Measurements from ENCODE around the gene DYNC2LI1. TPM values are rescaled to one million over a fixed set of nuclear protein-coding genes. Genes with fewer than 3 reads are reported as not detected.

Gene DYNC2LI1
- total and polyA plus RNA-seq, 2 donors from 2014 or later = 41.5 to 54.4 TPM

- H3K36me3 ChIP-seq (ENCODE audit: control insufficient read depth in 2 of 3, insufficient read depth in 3 of 3, low read length in 3 of 3) = peaks cover 0 to 7% (median 0%) of the 10 kb centered on the region in 3 donors
- no peak overlapping the region for H3K9ac ChIP-seq (ENCODE audit: low read length in 3 of 3)
- no peaks in the 10 kb centered on the region for H3K27me3 ChIP-seq (ENCODE audit: control insufficient read depth, insufficient read depth, low read length)
- no peak for FAIRE-seq
- no peak overlapping the region for H3K27ac ChIP-seq (ENCODE audit: low read depth in 2 of 2, low read length in 2 of 2)
- H3K4me3 ChIP-seq (ENCODE audit: low read length in 3 of 3) = no peak overlapping the region
- intact Hi-C loops (cut with DNase I) = no loop called here
- no peaks in the 10 kb centered on the region for H3K9me3 ChIP-seq (ENCODE audit: control insufficient read depth in 2 of 3, insufficient read depth in 1 of 3, low read length in 3 of 3)
- peaks cover 5 to 11% (median 7%) of the 10 kb centered on the region in 3 donors for H3K4me1 ChIP-seq (ENCODE audit: control insufficient read depth in 2 of 3, insufficient read depth in 2 of 3, low read depth in 1 of 3, low read length in 3 of 3)
- TF ChIP-seq, protein P1, sequence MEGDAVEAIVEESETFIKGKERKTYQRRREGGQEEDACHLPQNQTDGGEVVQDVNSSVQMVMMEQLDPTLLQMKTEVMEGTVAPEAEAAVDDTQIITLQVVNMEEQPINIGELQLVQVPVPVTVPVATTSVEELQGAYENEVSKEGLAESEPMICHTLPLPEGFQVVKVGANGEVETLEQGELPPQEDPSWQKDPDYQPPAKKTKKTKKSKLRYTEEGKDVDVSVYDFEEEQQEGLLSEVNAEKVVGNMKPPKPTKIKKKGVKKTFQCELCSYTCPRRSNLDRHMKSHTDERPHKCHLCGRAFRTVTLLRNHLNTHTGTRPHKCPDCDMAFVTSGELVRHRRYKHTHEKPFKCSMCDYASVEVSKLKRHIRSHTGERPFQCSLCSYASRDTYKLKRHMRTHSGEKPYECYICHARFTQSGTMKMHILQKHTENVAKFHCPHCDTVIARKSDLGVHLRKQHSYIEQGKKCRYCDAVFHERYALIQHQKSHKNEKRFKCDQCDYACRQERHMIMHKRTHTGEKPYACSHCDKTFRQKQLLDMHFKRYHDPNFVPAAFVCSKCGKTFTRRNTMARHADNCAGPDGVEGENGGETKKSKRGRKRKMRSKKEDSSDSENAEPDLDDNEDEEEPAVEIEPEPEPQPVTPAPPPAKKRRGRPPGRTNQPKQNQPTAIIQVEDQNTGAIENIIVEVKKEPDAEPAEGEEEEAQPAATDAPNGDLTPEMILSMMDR (IDR thresholded peaks at IDR 0.05; ENCODE audit: borderline replicate concordance, extremely low read depth, insufficient read depth) = no peak
- DNase-seq = peak in 2 of 5 donors; percentile 19 to 43
Observed at GRCh38 chr2:43763091-43763490, 10.7 kb upstream of the DYNC2LI1 start.

DNA sequence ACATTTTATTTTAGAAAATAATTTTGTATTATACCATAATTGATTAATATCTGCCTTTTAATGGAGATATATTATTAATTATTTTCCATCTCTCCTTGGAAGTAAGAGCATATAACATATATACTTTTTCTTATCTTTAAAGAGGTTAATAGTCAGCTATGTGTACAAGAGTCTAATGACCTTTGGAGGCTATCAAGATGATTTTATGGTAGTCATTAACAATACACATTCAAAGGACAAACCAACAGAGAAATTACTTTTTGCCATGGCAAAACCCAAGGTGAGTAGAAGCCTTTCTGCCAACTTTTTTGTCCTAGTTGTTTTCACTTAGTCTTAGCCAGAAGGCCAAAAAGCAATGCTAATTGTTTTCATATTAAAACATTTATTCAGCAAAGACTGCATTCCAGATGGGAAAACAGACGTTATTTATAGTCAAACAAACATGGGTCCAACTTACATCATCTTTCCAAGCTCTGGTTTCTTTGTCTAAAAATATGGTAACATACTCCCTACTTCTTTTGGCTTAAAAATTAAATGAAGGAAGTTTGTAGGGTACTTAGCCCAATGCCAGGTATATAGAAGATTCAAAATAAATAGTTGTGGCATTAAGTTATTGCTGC, 9.6 kb upstream of the DYNC2LI1 start:
- TF ChIP-seq, protein P1 (IDR thresholded peaks at IDR 0.05; ENCODE audit: borderline replicate concordance, extremely low read depth, insufficient read depth) = no peak
- FAIRE-seq (no peak), DNase-seq (peak in 1 of 5 donors; percentile 31)
- Histone ChIP-seq H3K4me3 (ENCODE audit: low read length in 3 of 3) (no peak overlapping the region), H3K4me1 (ENCODE audit: control insufficient read depth in 2 of 3, insufficient read depth in 2 of 3, low read depth in 1 of 3, low read length in 3 of 3) (peaks cover 0 to 8% (median 2%) of the 10 kb centered on the region in 3 donors), H3K9ac (ENCODE audit: low read length in 3 of 3) (no peak overlapping the region), H3K36me3 (ENCODE audit: control insufficient read depth in 2 of 3, insufficient read depth in 3 of 3, low read length in 3 of 3) (peaks cover 0 to 7% (median 0%) of the 10 kb centered on the region in 3 donors), H3K27me3 (ENCODE audit: control insufficient read depth, insufficient read depth, low read length) (no peaks in the 10 kb centered on the region), H3K9me3 (ENCODE audit: control insufficient read depth in 2 of 3, insufficient read depth in 1 of 3, low read length in 3 of 3) (no peaks in the 10 kb centered on the region), H3K27ac (ENCODE audit: low read depth in 2 of 2, low read length in 2 of 2) (peak overlapping the region in 1 of 2 donors; percentile 21)
- intact Hi-C loops (cut with DNase I) = no loop called here

- H3K36me3 ChIP-seq (ENCODE audit: control insufficient read depth in 2 of 3, insufficient read depth in 3 of 3, low read length in 3 of 3) = peaks cover 0 to 7% (median 0%) of the 10 kb centered on the region in 3 donors
- DNase-seq (peak in 2 of 5 donors; percentile 73 to 74), FAIRE-seq (no peak)
- H3K27ac ChIP-seq (ENCODE audit: low read depth in 2 of 2, low read length in 2 of 2) = no peak overlapping the region
- H3K4me3 ChIP-seq (ENCODE audit: low read length in 3 of 3) = no peak overlapping the region
- no peaks in the 10 kb centered on the region for H3K27me3 ChIP-seq (ENCODE audit: control insufficient read depth, insufficient read depth, low read length)
- TF ChIP-seq, protein P1 (IDR thresholded peaks at IDR 0.05; ENCODE audit: borderline replicate concordance, extremely low read depth, insufficient read depth) = no peak
- no peaks in the 10 kb centered on the region for H3K9me3 ChIP-seq (ENCODE audit: control insufficient read depth in 2 of 3, insufficient read depth in 1 of 3, low read length in 3 of 3)
- H3K9ac ChIP-seq (ENCODE audit: low read length in 3 of 3) = no peak overlapping the region
- H3K4me1 ChIP-seq (ENCODE audit: control insufficient read depth in 2 of 3, insufficient read depth in 2 of 3, low read depth in 1 of 3, low read length in 3 of 3) = peaks cover 0 to 6% (median 0%) of the 10 kb centered on the region in 3 donors
- intact Hi-C loops (cut with DNase I) = no loop called here
Observed at GRCh38 chr2:43766006-43766405, 7.8 kb upstream of the DYNC2LI1 start.

Data from kidney (tissue), 14 donors.